Ovary (tissue), 3 donors: ENCODE results near the gene OR13C3.

Source experiments
- POLR2A ChIP-seq: fragments of 450-650 bp; IDR thresholded peaks from one replicate; pipeline ENCODE4 v1.6.1; 2017; ENCODE audit warnings: antibody characterized with exemption, mild to moderate bottlenecking, moderate library complexity
- TF ChIP-seq, protein P1 (sequence below), 3 donors: fragments of 450-650 bp in 2 of 3; fragments of 200-600 bp in 1 of 3; IDR thresholded peaks; one replicate each; pipeline versions ENCODE4 v1.5.1 to v1.8.0; 2016 to 2022; ENCODE audit warnings: antibody characterized with exemption in 3 of 3, mild to moderate bottlenecking in 1 of 3
- donor health status: DM: no; HTN: no; CAD: no.

- TF ChIP-seq, protein P1, sequence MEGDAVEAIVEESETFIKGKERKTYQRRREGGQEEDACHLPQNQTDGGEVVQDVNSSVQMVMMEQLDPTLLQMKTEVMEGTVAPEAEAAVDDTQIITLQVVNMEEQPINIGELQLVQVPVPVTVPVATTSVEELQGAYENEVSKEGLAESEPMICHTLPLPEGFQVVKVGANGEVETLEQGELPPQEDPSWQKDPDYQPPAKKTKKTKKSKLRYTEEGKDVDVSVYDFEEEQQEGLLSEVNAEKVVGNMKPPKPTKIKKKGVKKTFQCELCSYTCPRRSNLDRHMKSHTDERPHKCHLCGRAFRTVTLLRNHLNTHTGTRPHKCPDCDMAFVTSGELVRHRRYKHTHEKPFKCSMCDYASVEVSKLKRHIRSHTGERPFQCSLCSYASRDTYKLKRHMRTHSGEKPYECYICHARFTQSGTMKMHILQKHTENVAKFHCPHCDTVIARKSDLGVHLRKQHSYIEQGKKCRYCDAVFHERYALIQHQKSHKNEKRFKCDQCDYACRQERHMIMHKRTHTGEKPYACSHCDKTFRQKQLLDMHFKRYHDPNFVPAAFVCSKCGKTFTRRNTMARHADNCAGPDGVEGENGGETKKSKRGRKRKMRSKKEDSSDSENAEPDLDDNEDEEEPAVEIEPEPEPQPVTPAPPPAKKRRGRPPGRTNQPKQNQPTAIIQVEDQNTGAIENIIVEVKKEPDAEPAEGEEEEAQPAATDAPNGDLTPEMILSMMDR (IDR thresholded peaks at IDR 0.05) = no peak
- no peak for TF ChIP-seq POLR2A
Observed at GRCh38 chr9:104580562-104580961, 43.9 kb upstream of the OR13C3 start.
